GM23338 (cell line): ENCODE results near the gene BLTP3A.

Experiments
- EZH2 ChIP-seq: fragments of 200-600 bp; sonication (generic); IDR thresholded peaks from one replicate; pipeline ENCODE4 v1.8.0; 2017; ENCODE audit warnings: antibody characterized with exemption, mild to moderate bottlenecking, low read depth; ENCODE audit not compliant: unreplicated experiment
- POLR2AphosphoS5 ChIP-seq: IDR thresholded peaks from 2 replicates; pipeline ENCODE4 v1.6.1; 2016; ENCODE audit warnings: antibody characterized with exemption, low read depth
- REST ChIP-seq: IDR thresholded peaks from one replicate; pipeline ENCODE4 v1.6.1; 2018; ENCODE audit warnings: antibody characterized with exemption; ENCODE audit not compliant: unreplicated experiment
- TF ChIP-seq, protein P1 (sequence below), 2 experiments: fragments of 200-600 bp in 1 of 2; sonication (generic) in 1 of 2; conservative IDR thresholded peaks; 2 replicates each; pipeline versions ENCODE4 v1.5.1 to v1.6.1; 2016 to 2017; ENCODE audit warnings: antibody characterized with exemption in 2 of 2, low read depth in 2 of 2, mild to moderate bottlenecking in 2 of 2, moderate library complexity in 1 of 2

GRCh38 chr6:34829137-34829536, 37.3 kb downstream of the BLTP3A start:
- TF ChIP-seq, protein P1, sequence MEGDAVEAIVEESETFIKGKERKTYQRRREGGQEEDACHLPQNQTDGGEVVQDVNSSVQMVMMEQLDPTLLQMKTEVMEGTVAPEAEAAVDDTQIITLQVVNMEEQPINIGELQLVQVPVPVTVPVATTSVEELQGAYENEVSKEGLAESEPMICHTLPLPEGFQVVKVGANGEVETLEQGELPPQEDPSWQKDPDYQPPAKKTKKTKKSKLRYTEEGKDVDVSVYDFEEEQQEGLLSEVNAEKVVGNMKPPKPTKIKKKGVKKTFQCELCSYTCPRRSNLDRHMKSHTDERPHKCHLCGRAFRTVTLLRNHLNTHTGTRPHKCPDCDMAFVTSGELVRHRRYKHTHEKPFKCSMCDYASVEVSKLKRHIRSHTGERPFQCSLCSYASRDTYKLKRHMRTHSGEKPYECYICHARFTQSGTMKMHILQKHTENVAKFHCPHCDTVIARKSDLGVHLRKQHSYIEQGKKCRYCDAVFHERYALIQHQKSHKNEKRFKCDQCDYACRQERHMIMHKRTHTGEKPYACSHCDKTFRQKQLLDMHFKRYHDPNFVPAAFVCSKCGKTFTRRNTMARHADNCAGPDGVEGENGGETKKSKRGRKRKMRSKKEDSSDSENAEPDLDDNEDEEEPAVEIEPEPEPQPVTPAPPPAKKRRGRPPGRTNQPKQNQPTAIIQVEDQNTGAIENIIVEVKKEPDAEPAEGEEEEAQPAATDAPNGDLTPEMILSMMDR (conservative IDR thresholded peaks at IDR 0.05; ENCODE audit: low read depth in 2 of 2) = no peak
- TF ChIP-seq EZH2 (no peak), REST (no peak), POLR2AphosphoS5 (no peak)
